HG02678 (cell line): Measurements from ENCODE around the gene TRPM2.

Experiments used
- ATAC-seq: cut with Tn5 transposase; IDR thresholded peaks from one replicate; pipeline ENCODE4 v1.9.1; 2021; ENCODE audit warnings: mild to moderate bottlenecking, moderate library complexity; ENCODE audit not compliant: unreplicated experiment

The TRPM2 gene

DNA sequence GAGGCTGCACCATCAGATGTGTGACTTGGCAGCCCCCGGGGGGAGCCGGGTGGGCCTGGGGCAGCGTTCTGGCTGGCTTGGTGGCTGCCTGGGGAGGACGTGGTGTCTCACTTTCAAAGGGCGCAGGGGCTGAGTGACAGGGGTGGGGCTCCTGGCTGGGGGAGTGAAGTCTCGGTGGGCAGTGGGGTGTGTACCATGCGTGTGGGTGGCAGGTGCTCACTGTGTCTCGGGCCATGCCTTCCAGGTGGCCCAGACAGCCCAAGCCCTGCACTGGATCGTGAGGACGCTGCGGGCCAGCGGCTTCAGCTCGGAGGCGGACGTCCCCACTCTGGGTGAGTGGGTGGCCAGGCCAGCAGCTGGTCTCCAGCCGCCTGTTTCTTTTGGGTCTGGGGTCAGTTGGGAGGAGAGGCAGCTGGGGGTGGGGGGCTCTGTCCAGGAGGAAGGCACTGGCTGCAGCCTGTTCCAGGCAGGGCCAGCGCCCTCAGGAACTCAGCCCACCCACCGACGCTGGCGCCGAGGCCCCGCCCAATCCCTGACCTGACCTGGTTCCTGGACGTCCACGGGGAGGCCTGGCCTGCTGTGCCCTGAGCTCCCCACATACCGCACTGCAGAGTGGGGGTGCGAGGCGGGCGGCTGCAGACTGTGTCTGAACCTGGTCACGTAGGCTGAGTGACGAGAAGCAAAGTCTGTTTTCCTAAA is 71.3 kb downstream of the TRPM2 start:
- ATAC-seq: no peak

DNA sequence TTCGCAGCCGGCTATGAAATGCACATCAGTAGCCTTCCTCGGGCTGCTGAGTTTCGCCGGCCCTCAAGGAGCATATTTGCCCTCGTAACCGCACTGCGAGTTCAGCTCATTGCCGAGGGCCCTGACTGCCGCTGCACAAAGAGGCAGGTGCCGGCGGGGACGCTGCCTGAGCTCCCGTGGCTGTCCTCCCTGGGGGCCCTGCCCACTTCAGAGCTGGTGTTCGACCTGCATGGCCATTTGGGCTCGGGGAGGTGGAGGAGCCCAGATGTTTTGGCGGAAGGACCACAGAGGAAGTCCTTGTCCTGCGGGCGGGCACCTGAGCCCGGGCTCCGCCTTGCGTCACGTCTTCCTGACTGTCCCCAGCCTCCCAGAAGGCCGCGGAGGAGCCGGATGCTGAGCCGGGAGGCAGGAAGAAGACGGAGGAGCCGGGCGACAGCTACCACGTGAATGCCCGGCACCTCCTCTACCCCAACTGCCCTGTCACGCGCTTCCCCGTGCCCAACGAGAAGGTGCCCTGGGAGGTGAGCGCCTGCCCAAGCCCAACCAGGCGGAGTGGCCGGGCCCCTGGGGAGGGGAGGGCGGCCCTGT is 72.0 kb downstream of the TRPM2 start:
- no peak for ATAC-seq

DNA sequence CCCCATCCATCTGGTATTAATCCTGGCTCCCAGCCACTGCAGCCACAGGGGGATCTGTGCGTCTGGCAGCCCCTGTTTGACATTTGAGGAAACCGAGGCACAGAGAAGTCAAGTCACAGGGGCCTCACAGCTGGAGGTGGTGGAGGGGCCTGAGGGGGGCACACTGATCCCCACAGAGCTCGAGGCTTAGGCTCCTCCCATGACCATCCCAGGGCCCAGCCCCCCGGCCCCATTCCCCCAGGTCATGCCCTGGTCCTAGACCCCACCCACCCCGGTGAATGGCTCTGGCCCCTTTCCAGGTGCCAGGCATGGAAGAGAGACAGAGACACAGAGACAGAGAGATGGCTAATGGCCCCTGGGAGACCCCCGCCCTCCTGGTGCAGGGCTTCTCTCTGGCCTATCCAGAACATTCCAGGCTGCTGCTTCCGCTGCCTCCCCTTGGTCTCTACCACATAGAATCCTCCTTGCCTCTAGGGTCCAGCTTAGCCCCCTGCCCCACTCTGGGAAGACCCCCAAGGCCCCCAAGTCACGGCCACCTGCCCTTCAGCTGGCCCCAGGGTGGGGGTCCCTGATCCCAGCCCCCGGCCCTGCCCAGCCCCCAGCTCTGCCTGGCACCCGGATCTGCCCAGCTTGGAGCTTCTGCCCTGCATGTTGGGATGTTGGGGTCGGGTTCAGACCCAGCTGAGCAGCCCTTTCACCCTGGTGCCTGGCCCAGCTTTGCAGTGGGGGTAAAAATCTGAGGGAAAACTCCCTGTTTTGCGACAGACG is 72.7 kb downstream of the TRPM2 start:
- ATAC-seq: no peak

DNA sequence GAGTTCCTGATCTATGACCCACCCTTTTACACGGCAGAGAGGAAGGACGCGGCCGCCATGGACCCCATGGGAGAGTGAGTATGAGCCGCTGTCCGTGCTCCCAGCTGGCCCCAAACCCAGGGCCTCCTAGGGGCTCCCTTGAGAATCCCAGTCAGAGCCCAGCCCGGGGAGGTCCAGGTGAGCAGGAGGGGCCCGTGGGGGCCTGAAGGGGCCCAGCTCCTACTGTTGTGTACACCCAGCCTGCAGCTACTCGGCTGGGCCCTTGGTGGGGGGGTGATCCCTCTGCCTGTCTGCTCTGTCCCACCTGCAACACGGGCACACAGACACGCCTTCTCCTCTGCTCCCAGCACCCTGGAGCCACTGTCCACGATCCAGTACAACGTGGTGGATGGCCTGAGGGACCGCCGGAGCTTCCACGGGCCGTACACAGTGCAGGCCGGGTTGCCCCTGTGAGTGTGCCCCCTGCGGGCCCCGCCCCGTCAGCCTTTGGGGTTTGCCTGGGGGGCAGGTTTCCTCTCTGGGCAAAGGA is 73.3 kb downstream of the TRPM2 start:
- no peak for ATAC-seq

DNA sequence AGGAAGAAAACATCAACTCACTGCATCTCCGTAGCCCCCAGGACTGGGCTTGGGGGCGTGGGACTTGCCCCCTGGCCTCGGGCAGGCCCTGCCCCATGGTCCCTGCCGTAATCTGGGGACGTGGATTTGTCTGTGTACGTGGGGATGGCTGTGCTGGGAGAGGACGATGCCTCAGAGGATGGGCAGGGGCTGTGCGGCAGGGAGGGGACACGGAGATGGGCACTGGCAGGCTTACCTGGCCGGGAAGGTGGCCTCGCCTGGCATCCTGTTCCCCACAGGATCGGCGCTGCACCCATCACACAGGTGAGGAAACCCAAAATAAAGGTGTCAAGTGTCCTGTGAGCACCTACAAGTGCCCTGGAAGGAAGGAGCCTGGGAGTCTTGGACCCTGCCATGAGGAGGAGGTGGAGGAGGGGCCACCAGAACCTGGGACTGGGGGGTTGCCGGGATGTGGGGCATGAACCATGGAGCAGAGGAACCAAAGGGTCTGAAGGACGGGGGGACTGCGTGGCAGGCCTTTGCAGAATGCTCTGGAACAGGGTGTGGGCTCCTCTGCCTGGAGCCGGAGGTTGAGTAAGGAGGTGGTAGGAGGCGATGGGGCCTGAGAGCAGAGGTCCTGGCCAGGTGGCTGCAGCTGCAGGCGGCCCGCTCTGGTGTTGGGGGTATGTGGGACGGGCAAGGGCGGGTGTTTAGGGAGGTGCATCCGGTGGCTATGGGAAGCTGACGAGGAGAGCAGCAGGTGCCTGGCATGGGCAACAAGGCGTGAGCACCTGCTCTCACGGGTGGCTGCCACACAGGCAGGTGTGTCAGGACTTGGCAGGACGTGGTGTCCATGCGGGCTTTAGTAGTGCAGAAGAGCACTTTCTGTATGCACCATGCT is 74.1 kb downstream of the TRPM2 start:
- ATAC-seq: no peak

DNA sequence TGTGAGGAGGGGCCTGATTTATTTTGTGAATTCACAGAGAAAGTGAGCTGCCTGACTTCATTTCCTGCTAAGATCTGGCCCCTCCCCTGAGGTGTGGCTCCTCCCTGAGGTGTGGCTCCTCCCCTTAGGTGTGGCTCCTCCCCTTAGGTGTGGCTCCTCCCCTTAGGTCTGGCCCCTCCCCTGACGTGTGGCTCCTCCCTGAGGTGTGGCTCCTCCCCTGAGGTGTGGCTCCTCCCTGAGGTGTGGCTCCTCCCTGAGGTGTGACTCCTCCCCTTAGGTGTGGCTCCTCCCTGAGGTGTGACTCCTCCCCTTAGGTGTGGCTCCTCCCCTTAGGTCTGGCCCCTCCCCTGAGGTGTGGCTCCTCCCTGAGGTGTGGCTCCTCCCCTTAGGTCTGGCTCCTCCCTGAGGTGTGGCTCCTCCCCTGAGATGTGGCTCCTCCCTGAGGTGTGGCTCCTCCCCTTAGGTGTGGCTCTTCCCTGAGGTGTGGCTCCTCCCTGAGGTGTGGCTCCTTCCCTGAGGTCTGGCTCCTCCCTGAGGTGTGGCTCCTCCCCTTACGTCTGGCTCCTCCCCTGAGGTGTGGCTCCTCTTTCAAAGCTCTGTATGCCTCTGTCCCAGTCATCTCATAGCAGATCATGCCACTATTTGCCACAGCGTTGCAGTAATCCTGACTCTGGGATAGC is 75.0 kb downstream of the TRPM2 start:
- no peak for ATAC-seq

DNA sequence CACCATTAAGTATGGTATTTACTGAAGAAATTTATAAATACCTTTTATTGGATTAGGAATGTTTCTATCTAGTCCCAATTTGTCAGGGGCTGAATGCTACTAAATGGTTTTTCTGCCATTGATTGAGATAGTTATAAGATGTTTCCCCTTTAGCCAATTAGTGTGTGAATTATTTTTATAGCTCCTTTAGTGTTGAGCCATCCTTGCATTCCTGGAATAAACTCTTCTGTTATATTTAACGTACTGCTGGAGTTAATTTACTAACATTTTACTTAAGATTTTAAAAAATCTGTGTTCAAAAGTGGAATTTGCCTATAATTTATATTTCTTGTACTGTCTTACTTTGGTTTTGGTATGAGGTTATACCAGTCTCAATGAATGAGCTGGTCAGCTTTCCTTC is 76.5 kb downstream of the TRPM2 start:
- ATAC-seq: no peak

DNA sequence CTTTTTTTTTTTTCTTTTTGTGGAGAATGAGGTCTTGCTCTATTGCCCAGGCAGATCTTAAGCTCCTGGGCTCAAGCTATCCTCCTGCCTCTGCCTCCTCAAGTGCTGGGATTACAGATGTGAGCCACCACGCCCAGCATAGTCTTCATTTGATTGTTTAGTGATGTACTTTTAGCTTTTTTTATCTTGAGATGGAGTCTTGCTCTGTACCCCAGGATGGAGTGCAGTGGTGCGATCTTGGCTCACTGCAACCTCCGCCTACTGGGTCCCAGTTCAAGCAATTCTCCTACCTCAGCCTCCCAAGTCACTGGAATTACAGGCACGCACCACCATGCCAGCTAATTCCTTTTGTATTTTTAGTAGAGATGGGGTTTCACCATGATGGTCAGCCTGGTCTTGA is 77.9 kb downstream of the TRPM2 start:
- ATAC-seq: no peak

DNA sequence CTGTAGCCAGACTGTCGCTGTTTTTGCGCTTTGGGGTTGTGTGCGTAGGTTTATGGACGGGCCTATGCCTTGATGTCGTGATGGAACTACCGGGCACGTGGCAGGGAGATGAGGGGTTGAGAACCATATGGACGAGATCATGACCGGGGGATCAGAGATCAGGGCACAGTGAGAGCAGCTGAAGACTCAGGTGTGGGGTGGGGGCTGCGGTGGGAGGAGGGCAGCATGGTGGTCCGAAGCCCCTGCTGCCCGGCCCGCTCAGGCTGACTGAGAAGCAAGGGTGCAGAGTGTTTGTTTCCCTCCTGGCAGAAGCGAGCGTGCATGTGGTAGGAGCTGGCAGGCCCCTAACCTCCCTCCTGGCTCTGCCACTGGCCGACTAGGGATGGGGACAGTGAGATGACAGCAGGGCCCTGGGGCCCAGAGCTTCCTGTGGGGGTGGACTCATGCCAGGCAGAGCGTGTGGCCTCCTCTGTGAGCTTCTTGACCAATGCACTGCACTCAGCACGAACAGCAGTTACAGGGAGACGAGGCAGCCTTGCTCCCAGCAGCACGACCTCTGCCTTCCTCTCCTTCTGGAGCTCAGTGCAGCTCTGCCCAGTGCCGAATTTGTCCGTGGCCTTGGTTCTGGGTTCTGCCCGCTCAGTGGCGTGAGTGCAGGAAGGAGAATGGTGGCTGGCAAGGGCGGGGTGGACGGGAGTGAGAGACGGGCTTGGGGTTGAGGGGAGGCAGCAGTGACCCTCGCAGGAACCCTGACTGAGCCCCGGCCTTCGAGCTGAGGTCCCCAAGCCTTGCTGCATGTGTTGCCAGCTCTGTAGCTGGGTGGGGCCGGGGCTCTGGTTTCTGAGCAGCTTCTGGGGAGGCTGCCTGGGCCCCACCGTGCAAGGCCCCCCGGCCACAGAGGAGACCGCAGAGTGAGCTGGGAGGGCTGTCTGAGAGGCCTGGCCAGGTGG is 79.7 kb downstream of the TRPM2 start:
- no peak for ATAC-seq

DNA sequence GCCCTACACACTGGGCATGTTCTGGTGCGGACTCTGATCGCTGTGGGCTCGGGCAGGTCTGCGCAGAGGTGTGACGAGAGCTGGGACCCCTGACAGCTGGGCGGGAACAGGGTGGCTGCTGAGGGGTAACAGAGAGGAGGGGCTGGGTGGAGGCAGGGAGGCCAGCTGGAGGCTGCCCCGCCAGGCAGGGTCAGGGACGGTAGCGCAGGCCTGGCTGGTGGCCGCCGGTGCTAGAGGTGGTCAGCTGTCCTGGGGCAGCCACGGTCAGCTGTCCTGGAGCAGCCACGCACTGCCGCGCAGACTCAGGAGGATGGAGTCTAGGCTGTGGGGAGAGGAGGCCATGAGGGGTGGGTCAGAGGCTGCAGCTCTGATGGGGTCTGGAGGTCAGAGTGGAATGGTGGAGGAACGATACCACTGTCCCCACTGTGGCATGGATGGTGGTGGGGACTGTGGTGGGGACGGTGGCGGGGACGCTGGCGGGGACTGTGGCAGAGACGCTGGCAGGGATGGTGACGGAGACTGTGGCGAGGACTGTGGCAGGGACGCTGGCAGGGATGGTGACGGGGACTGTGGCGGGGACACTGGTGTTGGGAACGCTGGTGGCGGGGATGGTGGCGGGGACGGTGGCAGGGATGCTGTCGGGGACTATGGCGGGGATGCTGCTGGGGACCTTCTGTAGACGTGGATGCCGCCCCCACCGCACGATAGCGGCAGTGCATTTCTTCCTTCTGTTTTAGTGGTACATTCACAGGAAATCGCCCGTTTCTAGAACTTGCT is 80.6 kb downstream of the TRPM2 start:
- no peak for ATAC-seq

DNA sequence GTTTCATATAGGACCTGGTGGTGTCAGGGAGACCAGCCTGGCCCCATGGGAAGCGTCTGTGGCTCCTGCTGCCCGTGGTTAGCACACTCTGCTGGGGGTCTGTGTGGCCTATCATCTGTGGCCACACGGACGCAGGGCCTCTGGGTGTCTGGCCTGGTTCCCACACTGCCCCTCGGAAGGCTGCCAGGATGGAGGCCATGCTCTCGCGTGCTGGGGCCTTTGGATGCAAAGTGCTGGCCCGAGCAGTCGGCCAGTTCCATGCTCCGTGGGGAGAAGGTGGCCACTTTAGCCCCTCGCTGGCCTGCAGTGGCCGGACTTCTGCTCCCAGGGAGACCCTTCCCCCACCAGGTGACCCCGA is 81.1 kb downstream of the TRPM2 start:
- ATAC-seq: no peak

DNA sequence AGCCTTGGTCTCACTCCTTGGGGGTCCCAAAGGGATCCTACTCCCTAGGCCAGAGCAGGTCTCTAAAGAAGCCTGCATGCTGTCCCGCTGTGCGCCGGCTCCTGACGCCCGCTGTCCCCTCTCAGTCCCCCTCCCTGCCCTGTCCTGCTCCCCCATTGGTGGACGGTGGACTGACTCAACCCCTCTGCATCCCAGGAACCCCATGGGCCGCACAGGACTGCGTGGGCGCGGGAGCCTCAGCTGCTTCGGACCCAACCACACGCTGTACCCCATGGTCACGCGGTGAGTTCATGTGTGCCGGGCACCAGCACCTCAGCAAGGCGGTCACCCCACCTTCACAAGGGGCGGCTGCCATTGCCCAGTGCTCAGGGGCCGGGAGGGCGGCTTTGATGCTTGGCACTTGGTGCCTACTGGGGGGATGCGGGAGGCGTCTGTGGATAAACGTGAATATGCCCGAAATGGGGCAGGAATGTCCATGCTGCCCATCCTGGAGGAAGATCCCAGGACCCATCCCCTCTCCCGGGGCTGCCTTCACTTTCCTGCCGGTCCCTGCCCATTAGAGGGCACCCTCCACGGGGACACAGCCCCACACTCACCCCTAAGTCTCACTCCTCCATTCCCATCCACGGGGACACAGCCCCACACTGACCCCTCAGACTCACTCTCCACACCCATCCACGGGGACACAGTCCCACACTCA is 81.7 kb downstream of the TRPM2 start:
- no peak for ATAC-seq

DNA sequence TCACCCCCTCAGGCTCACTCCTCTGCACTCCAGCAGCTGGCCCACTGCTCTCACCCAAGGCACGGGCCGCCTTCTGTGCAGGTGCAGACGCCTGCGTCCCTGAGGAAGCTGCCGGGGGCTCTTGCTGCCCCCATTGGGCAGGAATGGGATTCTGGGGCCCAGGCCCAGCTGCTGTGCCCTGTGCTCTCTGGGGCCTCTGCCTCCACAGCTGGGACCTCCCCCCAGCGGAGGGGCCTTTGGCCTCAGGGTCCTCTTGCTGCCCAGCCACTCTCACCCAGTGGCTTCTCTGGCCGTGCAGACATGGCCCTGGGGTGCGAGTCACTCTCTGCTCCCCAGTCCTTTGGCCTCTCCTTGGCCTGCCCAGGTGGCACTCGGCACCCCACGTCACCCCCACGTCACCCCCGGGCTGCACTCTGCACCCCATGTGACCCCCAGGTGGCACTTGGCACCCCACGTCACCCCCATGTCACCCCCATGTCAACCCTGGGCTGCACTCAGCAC is 82.7 kb downstream of the TRPM2 start:
- ATAC-seq: no peak

DNA sequence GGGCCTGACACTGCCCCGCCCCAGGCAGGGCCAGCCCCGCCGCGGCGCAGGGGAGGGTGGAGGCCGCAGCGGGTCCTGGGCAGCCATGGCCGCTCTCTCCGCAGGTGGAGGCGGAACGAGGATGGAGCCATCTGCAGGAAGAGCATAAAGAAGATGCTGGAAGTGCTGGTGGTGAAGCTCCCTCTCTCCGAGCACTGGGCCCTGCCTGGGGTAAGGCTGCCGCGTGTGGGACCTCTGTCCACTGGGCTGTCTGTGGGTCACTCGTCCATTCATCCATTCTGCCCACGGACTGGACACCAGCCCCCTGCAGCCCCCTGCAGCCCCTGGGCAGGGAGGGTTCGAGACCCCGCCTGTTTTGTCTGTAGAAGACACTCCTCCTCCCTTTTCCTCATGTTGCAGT is 83.5 kb downstream of the TRPM2 start:
- no peak for ATAC-seq

DNA sequence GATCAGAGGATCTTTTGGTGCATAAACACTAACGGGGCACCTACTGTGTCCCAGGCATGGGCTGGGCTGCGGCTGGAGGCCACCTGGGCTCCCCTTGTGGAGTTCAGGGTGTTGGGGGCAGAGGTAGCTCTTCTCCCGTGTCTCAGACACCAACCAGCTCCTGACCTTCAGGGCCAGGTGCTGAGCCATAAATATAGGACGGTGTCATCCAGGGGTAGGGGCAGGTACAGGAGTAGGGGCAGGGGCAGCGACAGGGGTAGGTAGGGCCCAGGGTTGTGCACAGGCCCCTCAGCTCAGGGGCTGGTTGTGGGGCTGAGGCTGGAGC is 83.9 kb downstream of the TRPM2 start:
- ATAC-seq: no peak

DNA sequence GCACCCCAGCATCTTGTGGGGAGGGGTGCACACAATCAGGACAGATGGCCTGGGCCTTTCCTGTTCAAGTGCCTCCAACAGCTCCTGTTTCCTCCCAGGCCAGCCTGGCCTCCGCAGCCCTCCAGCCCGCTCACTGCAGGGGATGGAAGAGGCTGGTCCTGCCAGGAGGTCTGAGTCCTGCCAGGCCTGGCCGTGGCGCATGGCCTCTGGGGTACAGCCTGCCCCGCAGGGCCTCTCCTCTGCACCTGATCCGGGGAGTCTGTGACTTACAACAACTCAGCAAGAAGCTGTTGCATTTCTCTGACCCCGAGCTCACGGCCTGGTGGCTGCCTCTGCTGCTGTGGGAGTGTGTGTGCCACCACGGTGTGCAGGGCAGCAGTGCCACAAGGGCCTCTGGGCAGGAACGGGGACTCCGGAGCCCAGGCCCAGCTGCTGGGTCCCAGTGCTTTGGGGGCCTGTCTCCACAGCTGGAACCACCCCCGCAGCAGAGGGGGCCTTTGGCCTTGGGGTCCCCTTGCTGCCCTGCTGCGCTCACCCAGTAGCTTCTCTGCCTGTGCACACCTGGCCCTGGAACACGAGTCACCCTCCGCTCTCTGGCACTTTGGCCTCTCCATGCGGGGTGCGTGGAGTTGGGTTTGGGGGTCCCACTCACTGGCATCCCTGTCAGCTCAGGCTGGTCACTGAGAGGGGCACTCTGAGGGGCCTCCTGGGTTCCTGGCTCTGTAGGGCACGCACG is 84.4 kb downstream of the TRPM2 start:
- ATAC-seq: no peak

DNA sequence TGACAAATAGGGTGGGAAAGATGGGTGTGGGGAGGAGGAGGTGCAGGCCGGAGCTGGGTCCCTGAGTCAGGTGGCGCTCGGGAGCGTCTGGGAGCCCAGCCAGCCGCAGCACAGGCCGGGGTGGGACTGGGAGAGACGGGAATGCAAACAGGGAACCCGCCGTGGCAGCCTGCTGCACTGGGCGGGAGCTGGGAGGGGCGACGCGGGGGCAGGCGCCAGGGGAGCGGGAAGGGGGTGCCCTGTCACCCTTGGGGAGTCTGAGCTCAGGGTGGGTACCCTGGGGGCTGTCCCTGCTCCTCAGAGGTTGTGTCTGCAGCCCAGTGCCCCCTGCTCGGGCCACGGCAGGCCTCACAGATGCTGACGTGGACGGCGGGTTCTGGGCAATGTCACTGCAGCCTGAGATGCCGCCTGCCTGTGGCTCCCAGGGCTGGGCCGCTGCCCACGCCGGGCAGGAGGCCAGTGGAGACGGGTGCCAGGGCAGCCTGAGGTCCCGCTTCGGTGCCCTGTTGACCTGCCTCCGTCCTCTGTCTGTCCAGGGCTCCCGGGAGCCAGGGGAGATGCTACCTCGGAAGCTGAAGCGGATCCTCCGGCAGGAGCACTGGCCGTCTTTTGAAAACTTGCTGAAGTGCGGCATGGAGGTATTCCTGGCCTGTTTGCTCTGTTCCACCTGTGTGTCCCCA is 85.2 kb downstream of the TRPM2 start:
- no peak for ATAC-seq
